ENCODE results near the gene TNKS1BP1. TPM values are rescaled to one million over a fixed set of nuclear protein-coding genes. Genes with fewer than 3 reads are reported as not detected.

TNKS1BP1 gene
- total RNA-seq, 3 donors from 2014 or later (not counting 1 experiment from before 2014, with no cell fraction given): 4.3 to 9.3 (median 7.5) TPM

DNA sequence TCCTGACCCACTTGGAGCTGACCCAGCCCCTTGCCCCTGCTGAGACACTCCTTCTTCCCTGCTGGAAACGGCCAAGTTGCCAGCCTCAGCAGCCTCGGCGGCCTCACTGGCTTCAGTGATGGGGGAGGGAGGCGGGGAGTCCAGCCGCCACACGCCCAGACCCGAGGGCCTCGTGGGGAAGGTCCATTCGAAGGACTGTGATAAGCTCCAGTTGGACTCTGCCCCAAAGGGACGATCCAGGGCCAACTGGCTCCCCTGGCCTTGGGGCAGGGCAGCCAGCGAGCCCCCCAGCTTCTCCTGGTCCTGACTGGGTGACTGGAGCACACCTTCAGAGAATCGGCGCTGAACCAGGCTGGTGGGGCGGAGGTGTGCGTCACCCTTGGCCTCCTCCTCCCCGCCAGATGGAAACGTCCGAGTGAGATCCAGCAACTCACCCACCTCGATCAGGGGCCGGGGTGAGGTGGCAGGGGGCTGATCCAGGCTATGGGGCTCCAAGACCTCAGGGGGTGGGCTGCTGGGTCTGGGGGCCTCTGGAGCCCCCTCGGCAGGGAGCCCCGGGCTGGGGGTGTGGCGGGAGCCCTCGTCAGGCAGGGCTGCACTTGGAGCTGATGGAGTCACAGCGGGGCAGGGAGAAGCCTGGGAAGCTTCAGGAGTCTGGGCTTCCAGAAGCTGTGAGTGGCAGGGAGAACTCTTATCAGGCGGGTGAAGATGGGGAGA, 11.5 kb downstream of the TNKS1BP1 start:
- Mint-ChIP-seq H3K9me3 (no peaks in the 10 kb centered on the region), H3K4me1 (peaks cover 6 to 24% of the 10 kb centered on the region in 2 donors), H3K4me3 (no peak overlapping the region), H3K27ac (no peak overlapping the region), H3K27me3 (ENCODE audit: low read depth in 2 of 2) (no peaks in the 10 kb centered on the region), H3K36me3 (no peaks in the 10 kb centered on the region)
- H3K27me3 ChIP-seq (ENCODE audit: control insufficient read depth, insufficient read depth, low read length): no peaks in the 10 kb centered on the region
- H3K4me3 ChIP-seq (ENCODE audit: low read length): no peak overlapping the region
- 94% methylated on average over 26 of the region's 26 CpGs for WGBS (ENCODE audit: insufficient coverage)
- H3K27ac ChIP-seq (ENCODE audit: low read length): no peak overlapping the region
- intact Hi-C loops (cut with micrococcal nuclease): no loop called here
- ATAC-seq (no peak), DNase-seq (no peak)
- TF ChIP-seq, protein P1, sequence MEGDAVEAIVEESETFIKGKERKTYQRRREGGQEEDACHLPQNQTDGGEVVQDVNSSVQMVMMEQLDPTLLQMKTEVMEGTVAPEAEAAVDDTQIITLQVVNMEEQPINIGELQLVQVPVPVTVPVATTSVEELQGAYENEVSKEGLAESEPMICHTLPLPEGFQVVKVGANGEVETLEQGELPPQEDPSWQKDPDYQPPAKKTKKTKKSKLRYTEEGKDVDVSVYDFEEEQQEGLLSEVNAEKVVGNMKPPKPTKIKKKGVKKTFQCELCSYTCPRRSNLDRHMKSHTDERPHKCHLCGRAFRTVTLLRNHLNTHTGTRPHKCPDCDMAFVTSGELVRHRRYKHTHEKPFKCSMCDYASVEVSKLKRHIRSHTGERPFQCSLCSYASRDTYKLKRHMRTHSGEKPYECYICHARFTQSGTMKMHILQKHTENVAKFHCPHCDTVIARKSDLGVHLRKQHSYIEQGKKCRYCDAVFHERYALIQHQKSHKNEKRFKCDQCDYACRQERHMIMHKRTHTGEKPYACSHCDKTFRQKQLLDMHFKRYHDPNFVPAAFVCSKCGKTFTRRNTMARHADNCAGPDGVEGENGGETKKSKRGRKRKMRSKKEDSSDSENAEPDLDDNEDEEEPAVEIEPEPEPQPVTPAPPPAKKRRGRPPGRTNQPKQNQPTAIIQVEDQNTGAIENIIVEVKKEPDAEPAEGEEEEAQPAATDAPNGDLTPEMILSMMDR (IDR thresholded peaks at IDR 0.05): no peak
- peaks cover 17% of the 10 kb centered on the region for H3K4me1 ChIP-seq (ENCODE audit: control insufficient read depth, insufficient read depth, low read length)
- no peaks in the 10 kb centered on the region for H3K9me3 ChIP-seq (ENCODE audit: control insufficient read depth, insufficient read depth, low read length)
- H3K36me3 ChIP-seq (ENCODE audit: control insufficient read depth, insufficient read depth, low read length): no peaks in the 10 kb centered on the region

DNA sequence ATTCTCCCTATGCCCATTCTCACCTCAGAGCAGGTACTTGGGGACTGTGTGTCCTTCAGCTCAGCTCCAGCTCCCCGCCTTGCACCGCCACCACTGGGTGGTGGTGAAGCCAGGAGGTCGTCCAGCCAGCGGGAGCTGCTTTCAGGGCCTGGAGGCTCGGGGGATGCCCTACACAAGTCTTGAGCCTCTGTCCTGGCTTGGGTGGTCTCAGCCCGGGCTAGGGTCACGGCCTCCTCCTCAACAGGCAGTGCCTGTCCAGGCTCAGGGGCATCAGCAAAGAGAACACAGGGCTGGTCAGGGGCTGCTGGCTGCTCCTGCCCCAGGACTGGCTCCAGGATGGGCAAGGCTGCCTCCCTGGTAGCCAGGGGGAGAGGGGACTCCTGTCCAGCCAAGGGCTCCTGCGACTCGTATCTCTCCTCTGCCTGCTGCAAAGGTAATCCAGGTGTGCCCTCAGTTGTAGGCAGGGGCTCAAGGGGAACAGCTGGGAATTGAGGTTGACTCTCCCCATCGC, 12.2 kb downstream of the TNKS1BP1 start:
- H3K27ac ChIP-seq (ENCODE audit: low read length): no peak overlapping the region
- TF ChIP-seq, protein P1 (IDR thresholded peaks at IDR 0.05): no peak
- intact Hi-C loops (cut with micrococcal nuclease): no loop called here
- DNase-seq (no peak), ATAC-seq (no peak)
- Mint-ChIP-seq H3K4me3 (no peak overlapping the region), H3K27me3 (ENCODE audit: low read depth in 2 of 2) (no peaks in the 10 kb centered on the region), H3K9me3 (no peaks in the 10 kb centered on the region), H3K36me3 (no peaks in the 10 kb centered on the region), H3K4me1 (peaks cover 6 to 24% of the 10 kb centered on the region in 2 donors), H3K27ac (peak overlapping the region in 1 of 2 donors; percentile 61)
- H3K36me3 ChIP-seq (ENCODE audit: control insufficient read depth, insufficient read depth, low read length): no peaks in the 10 kb centered on the region
- no peaks in the 10 kb centered on the region for H3K9me3 ChIP-seq (ENCODE audit: control insufficient read depth, insufficient read depth, low read length)
- WGBS (ENCODE audit: insufficient coverage): 91% methylated on average over 10 of the region's 10 CpGs
- H3K4me3 ChIP-seq (ENCODE audit: low read length): no peak overlapping the region
- peaks cover 17% of the 10 kb centered on the region for H3K4me1 ChIP-seq (ENCODE audit: control insufficient read depth, insufficient read depth, low read length)
- no peaks in the 10 kb centered on the region for H3K27me3 ChIP-seq (ENCODE audit: control insufficient read depth, insufficient read depth, low read length)

DNA sequence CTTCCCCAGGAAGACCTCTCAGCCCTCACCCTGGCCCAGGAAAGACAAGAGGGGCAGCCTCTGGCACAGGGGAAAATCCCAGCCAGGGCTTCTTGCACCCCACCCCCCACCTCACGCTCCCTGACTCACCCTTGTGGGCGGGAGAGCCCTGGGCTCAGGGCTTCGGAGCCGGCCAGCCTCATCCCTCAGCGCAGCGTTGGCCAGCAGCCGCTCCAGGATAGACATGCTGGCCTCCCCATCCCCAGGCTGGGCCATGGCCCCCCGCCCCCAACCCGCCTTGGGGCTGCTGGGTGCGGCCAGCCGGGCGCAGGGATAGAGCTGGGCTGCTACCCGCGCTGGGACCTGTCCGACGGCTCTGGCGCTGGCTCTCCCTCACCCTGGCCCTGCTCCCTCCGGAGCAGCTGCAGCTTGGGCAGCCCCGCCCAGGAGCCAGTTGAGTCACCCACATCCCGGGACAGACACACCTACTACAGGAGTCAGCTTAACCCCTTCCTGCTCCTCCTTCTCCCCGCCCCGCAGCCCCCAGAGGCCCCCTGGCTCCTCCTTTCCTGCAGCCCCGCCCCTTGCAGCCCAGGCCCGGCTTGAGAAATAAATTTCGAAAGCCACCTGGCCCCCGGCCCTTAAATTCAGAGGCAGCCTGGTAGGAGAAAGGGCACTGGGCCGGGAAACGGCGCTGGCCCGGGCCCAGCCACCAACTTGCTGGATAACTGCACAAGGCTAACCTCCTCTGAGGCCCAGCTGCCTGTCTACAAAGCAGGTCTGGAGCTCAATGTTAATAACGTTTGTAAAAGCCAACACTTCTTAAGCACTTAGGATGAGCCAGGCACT, 13.4 kb downstream of the TNKS1BP1 start:
- no peaks in the 10 kb centered on the region for H3K9me3 ChIP-seq (ENCODE audit: control insufficient read depth, insufficient read depth, low read length)
- ATAC-seq (peak; percentile 49 to 92 (median 71)), DNase-seq (peak; percentile 29 to 36)
- Mint-ChIP-seq H3K27ac (peak overlapping the region in 1 of 2 donors; percentile 79), H3K27me3 (ENCODE audit: low read depth in 2 of 2) (no peaks in the 10 kb centered on the region), H3K9me3 (no peaks in the 10 kb centered on the region), H3K4me1 (peaks cover 6 to 24% of the 10 kb centered on the region in 2 donors), H3K4me3 (peak overlapping the region; percentile 4), H3K36me3 (no peaks in the 10 kb centered on the region)
- H3K27me3 ChIP-seq (ENCODE audit: control insufficient read depth, insufficient read depth, low read length): no peaks in the 10 kb centered on the region
- TF ChIP-seq, protein P1 (IDR thresholded peaks at IDR 0.05): no peak
- peaks cover 17% of the 10 kb centered on the region for H3K4me1 ChIP-seq (ENCODE audit: control insufficient read depth, insufficient read depth, low read length)
- WGBS (ENCODE audit: insufficient coverage): 6% methylated on average over 31 of the region's 31 CpGs
- H3K27ac ChIP-seq (ENCODE audit: low read length): no peak overlapping the region
- H3K36me3 ChIP-seq (ENCODE audit: control insufficient read depth, insufficient read depth, low read length): no peaks in the 10 kb centered on the region
- no peak overlapping the region for H3K4me3 ChIP-seq (ENCODE audit: low read length)
- intact Hi-C loops (cut with micrococcal nuclease): no loop called here

Measured in natural killer cell (primary cell).